ENCODE data around the gene SPECC1L. TPM values are rescaled to one million over a fixed set of nuclear protein-coding genes. Genes with fewer than 3 reads are reported as not detected.

SPECC1L gene
- total RNA-seq, 1 experiment from 2014 or later, result 14.1 TPM

DNA sequence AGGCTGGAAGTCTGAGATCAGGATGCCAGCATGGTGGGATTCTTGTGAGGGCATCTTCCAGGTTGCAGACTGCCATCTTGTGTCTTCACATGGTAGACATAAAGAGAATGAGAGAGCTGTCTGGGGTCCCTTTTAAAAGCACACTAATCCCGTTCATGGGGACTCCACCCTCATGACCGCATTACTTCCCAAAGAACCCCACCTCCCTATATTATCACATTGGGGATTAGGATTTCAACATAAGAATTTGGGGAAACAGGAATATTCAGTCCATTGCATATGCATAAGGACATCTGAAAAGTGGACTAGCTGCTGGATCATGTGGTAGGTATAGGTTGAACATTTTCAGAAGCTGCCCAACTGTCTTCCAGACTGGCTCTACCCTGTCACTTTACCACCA lies 123.6 kb downstream of the SPECC1L start:
- Histone ChIP-seq H3K79me2 (ENCODE audit: low read length) (no peaks in the 10 kb centered on the region), H3K27me3 (ENCODE audit: low read length) (no peaks in the 10 kb centered on the region), H3K27ac (ENCODE audit: low read length) (no peak overlapping the region), H3K36me3 (ENCODE audit: low read depth, low read length) (no peaks in the 10 kb centered on the region; the same call in 1 of the 2 replicates), H3K9me3 (ENCODE audit: low read length) (no peaks in the 10 kb centered on the region), H4K20me1 (ENCODE audit: low read length) (no peaks in the 10 kb centered on the region), H3K4me2 (ENCODE audit: low read length) (no peak overlapping the region), H3K9ac (ENCODE audit: low read length) (no peak overlapping the region), H3F3A (ENCODE audit: low read length, unreplicated experiment) (no peaks in the 10 kb centered on the region), H3K4me1 (ENCODE audit: insufficient read depth, low read length) (no peaks in the 10 kb centered on the region), H3K4me3 (ENCODE audit: low read length) (no peak overlapping the region), H2AFZ (ENCODE audit: low read length) (no peak overlapping the region), H3K9me2 (replicated peaks; ENCODE audit: low read length) (no peaks in the 10 kb centered on the region)
- ATAC-seq (no peak), DNase-seq (no peak)
- POLR2A ChIA-PET (ENCODE audit: unreplicated experiment), result no interaction called here
- intact Hi-C loops (cut with micrococcal nuclease), result no loop called here
- no TSS peak for BruUV-seq (replicated peaks)
- TF ChIP-seq EZH2phosphoT487 (IDR thresholded peaks at IDR 0.05; ENCODE audit: borderline replicate concordance, low read length), result no peak
- no peak for TF ChIP-seq EZH2 (IDR thresholded peaks at IDR 0.05; ENCODE audit: low read length, unreplicated experiment)
- TF ChIP-seq, protein P1, sequence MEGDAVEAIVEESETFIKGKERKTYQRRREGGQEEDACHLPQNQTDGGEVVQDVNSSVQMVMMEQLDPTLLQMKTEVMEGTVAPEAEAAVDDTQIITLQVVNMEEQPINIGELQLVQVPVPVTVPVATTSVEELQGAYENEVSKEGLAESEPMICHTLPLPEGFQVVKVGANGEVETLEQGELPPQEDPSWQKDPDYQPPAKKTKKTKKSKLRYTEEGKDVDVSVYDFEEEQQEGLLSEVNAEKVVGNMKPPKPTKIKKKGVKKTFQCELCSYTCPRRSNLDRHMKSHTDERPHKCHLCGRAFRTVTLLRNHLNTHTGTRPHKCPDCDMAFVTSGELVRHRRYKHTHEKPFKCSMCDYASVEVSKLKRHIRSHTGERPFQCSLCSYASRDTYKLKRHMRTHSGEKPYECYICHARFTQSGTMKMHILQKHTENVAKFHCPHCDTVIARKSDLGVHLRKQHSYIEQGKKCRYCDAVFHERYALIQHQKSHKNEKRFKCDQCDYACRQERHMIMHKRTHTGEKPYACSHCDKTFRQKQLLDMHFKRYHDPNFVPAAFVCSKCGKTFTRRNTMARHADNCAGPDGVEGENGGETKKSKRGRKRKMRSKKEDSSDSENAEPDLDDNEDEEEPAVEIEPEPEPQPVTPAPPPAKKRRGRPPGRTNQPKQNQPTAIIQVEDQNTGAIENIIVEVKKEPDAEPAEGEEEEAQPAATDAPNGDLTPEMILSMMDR (conservative IDR thresholded peaks at IDR 0.05; ENCODE audit: low read depth, low read length), result no peak
- CTCF ChIA-PET, result no interaction called here

DNA sequence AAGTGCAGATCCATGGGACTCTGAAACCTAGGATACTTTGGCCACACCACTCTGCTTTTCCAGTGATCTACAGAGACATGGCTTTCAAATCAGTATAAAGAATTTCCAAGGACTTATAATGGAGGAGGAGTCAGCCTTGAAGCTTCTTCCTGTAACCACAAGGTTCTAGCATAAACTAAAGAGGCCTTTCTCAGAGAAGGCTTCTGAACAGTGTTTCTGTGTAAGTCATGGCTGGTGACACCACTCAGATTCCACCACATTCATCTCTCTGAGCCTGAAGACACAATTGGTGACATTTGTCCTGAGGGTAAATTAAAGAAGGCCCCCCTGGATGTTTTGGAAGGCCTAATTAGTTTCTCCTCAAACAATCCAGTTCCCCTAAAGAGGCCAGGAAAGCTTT lies 127.8 kb downstream of the SPECC1L start:
- TF ChIP-seq, protein P1 (conservative IDR thresholded peaks at IDR 0.05; ENCODE audit: low read depth, low read length), result no peak
- TF ChIP-seq EZH2 (IDR thresholded peaks at IDR 0.05; ENCODE audit: low read length, unreplicated experiment), result no peak
- no peak for TF ChIP-seq EZH2phosphoT487 (IDR thresholded peaks at IDR 0.05; ENCODE audit: borderline replicate concordance, low read length)
- peaks cover 7% of the 10 kb centered on the region; the same call in 1 of the 2 replicates for H4K20me1 ChIP-seq (ENCODE audit: low read length)
- ChIA-PET CTCF (no interaction called here), POLR2A (ENCODE audit: unreplicated experiment) (no interaction called here)
- H3K9me3 ChIP-seq (ENCODE audit: low read length), result no peaks in the 10 kb centered on the region
- no peak overlapping the region for H3K4me2 ChIP-seq (ENCODE audit: low read length)
- H3K27ac ChIP-seq (ENCODE audit: low read length), result no peak overlapping the region
- no peaks in the 10 kb centered on the region for H3K79me2 ChIP-seq (ENCODE audit: low read length)
- no peak overlapping the region for H3K9ac ChIP-seq (ENCODE audit: low read length)
- H3K4me1 ChIP-seq (ENCODE audit: insufficient read depth, low read length), result peaks cover 13% of the 10 kb centered on the region
- ATAC-seq, result no peak
- H2AFZ ChIP-seq (ENCODE audit: low read length), result no peak overlapping the region
- no peaks in the 10 kb centered on the region; the same call in 1 of the 2 replicates for H3K36me3 ChIP-seq (ENCODE audit: low read depth, low read length)
- no peaks in the 10 kb centered on the region for H3K9me2 ChIP-seq (replicated peaks; ENCODE audit: low read length)
- no peak overlapping the region for H3K4me3 ChIP-seq (ENCODE audit: low read length)
- intact Hi-C loops (cut with micrococcal nuclease), result no loop called here
- no peaks in the 10 kb centered on the region for H3K27me3 ChIP-seq (ENCODE audit: low read length)
- no peaks in the 10 kb centered on the region for H3F3A ChIP-seq (ENCODE audit: low read length, unreplicated experiment)
- no TSS peak for BruUV-seq (replicated peaks)
- DNase-seq, result no peak

DNA sequence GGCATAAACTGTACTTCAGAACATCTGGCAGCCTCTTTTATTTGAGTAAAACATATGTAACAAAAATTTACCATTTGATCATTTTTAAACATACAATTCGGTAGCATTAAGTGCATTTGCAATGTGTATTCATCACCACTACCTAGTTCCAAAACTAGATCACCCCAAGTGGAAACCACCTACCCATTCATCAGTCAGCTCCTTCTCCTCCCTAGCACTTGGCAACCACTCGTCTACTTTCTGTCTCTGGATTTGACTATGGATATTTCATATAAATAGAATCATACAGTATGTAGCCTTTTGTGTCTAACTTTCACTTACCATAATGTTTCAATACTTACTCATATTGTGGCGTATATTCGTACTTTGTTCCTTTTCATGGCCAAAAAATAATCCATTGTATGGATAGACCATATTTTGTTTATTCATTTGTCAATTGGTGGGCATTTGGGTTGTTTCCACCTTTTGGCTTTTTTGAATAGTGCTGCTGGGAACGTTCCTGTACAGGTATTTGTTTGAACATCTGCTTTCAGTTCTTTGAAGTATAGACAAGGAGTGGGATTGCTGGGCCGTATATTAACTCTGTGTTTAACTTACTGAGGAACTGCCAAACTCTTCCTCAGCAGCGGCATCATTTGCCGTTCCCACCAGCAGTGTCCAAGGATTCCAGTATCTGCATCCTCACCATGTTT lies 129.5 kb downstream of the SPECC1L start:
- no peak overlapping the region for H2AFZ ChIP-seq (ENCODE audit: low read length)
- TF ChIP-seq, protein P1 (conservative IDR thresholded peaks at IDR 0.05; ENCODE audit: low read depth, low read length), result no peak
- H3K27ac ChIP-seq (ENCODE audit: low read length), result no peak overlapping the region
- no peaks in the 10 kb centered on the region for H3K9me2 ChIP-seq (replicated peaks; ENCODE audit: low read length)
- DNase-seq, result no peak
- no peak for ATAC-seq
- peaks cover 7% of the 10 kb centered on the region; the same call in 1 of the 2 replicates for H4K20me1 ChIP-seq (ENCODE audit: low read length)
- peaks cover 15% of the 10 kb centered on the region for H3K4me1 ChIP-seq (ENCODE audit: insufficient read depth, low read length)
- H3K4me2 ChIP-seq (ENCODE audit: low read length), result no peak overlapping the region
- no peak overlapping the region for H3K4me3 ChIP-seq (ENCODE audit: low read length)
- intact Hi-C loops (cut with micrococcal nuclease), result loop anchor here (10.0 kb wide), 1 partner anchor 65 kb away; no protein-coding TSS in a partner anchor
- no peaks in the 10 kb centered on the region for H3K27me3 ChIP-seq (ENCODE audit: low read length)
- no peaks in the 10 kb centered on the region; the same call in none of the 2 replicates for H3K36me3 ChIP-seq (ENCODE audit: low read depth, low read length)
- POLR2A ChIA-PET (ENCODE audit: unreplicated experiment), result no interaction called here
- H3K9ac ChIP-seq (ENCODE audit: low read length), result no peak overlapping the region
- CTCF ChIA-PET, result no interaction called here
- no peaks in the 10 kb centered on the region for H3K9me3 ChIP-seq (ENCODE audit: low read length)
- no TSS peak for BruUV-seq (replicated peaks)
- no peaks in the 10 kb centered on the region for H3K79me2 ChIP-seq (ENCODE audit: low read length)
- H3F3A ChIP-seq (ENCODE audit: low read length, unreplicated experiment), result no peaks in the 10 kb centered on the region

Data from PC-3 (cell line).